Neural progenitor cell (in vitro differentiated cells): ENCODE results near the gene TRIM40.

Experiments
- EZH2phosphoT487 ChIP-seq: fragments of 200-600 bp; sonication (generic); IDR thresholded peaks from 2 replicates; pipeline ENCODE4 v1.6.1; 2017; ENCODE audit warnings: antibody characterized with exemption
- TF ChIP-seq, protein P1 (sequence below): fragments of 200-600 bp; sonication (generic); IDR thresholded peaks from 2 replicates; pipeline ENCODE4 v1.5.1; 2017; ENCODE audit warnings: antibody characterized with exemption, mild to moderate bottlenecking

DNA sequence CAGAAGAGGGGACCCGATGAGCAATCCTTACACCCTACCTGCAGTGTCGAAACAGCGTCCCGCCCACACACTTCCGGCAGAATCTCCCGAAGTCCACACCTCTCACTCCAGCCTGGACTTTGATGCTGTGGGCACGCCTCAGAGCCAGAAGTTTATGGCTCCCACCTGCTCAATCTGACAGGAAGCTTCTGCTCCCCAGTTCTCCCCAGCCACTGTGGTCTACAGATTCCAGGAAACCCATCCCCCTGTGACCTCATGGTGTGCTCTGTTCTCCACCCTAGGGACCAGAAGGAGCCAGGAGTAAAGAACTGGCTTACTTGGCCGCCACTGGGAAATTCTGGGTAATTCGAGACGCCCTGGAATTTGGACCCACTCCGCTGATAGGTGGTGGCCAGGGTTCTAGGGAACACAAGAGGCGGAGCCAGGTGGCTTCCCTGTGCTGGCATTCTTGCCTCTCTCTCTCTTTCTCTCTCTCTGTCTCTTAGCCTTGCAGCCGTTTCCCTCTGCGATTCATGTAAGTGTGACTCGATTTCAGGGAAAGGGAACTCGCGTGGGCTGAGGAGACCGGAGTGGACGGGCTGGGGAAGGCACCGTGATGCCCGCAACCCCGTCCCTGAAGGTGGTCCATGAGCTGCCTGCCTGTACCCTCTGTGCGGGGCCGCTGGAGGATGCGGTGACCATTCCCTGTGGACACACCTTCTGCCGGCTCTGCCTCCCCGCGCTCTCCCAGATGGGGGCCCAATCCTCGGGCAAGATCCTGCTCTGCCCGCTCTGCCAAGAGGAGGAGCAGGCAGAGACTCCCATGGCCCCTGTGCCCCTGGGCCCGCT is 27.4 kb downstream of the TRIM40 start, which contains the start of gene TRIM15:
- TF ChIP-seq, protein P1, sequence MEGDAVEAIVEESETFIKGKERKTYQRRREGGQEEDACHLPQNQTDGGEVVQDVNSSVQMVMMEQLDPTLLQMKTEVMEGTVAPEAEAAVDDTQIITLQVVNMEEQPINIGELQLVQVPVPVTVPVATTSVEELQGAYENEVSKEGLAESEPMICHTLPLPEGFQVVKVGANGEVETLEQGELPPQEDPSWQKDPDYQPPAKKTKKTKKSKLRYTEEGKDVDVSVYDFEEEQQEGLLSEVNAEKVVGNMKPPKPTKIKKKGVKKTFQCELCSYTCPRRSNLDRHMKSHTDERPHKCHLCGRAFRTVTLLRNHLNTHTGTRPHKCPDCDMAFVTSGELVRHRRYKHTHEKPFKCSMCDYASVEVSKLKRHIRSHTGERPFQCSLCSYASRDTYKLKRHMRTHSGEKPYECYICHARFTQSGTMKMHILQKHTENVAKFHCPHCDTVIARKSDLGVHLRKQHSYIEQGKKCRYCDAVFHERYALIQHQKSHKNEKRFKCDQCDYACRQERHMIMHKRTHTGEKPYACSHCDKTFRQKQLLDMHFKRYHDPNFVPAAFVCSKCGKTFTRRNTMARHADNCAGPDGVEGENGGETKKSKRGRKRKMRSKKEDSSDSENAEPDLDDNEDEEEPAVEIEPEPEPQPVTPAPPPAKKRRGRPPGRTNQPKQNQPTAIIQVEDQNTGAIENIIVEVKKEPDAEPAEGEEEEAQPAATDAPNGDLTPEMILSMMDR = no peak
- TF ChIP-seq EZH2phosphoT487 = no peak
